ENCODE data around the gene DKC1.

GRCh38 chrX:154731184-154731583 lies 31.5 kb upstream of the DKC1 start:
- TF ChIP-seq, protein P1, sequence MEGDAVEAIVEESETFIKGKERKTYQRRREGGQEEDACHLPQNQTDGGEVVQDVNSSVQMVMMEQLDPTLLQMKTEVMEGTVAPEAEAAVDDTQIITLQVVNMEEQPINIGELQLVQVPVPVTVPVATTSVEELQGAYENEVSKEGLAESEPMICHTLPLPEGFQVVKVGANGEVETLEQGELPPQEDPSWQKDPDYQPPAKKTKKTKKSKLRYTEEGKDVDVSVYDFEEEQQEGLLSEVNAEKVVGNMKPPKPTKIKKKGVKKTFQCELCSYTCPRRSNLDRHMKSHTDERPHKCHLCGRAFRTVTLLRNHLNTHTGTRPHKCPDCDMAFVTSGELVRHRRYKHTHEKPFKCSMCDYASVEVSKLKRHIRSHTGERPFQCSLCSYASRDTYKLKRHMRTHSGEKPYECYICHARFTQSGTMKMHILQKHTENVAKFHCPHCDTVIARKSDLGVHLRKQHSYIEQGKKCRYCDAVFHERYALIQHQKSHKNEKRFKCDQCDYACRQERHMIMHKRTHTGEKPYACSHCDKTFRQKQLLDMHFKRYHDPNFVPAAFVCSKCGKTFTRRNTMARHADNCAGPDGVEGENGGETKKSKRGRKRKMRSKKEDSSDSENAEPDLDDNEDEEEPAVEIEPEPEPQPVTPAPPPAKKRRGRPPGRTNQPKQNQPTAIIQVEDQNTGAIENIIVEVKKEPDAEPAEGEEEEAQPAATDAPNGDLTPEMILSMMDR (IDR thresholded peaks at IDR 0.05) = no peak
- TF ChIP-seq POLR2AphosphoS5 (IDR thresholded peaks at IDR 0.05) (no peak), EP300 (IDR thresholded peaks at IDR 0.05) (no peak)
